ENCODE results near the gene BBS10. TPM values are rescaled to one million over a fixed set of nuclear protein-coding genes. Genes with fewer than 3 reads are reported as not detected.

The BBS10 gene
- total and polyA plus RNA-seq, 2 donors (not counting 1 experiment from before 2014, with no cell fraction given), result 1.9 to 12.9 TPM

DNA sequence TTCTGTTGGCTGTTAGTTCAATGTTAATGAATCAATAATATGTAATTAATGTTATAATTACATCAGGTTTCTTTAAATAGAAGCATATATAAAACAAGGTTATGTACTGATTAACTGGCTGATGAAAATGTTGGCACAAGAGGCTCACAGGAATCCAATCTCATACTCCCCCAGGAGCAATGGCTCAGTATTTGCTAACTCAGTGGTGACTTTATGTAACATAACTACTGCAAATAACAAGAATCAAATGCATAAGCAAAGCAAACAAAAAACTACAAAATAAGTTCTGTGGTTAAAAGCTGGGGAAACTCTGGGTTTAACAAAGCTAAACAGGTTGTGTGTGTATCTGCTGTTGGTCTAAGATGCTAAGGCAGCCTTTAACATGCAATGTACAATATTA, 27.7 kb upstream of the BBS10 start:
- Mint-ChIP-seq H3K9me3 (ENCODE audit: insufficient read depth) (no peaks in the 10 kb centered on the region), H3K4me3 (no peak overlapping the region), H3K4me1 (no peaks in the 10 kb centered on the region), H3K27me3 (no peaks in the 10 kb centered on the region), H3K27ac (no peak overlapping the region)
- no peaks in the 10 kb centered on the region for H3K27me3 ChIP-seq (replicated peaks in 1 of 4; ENCODE audit: control extremely low read depth in 1 of 4, control insufficient read depth in 3 of 4, insufficient read depth in 4 of 4, low read length in 3 of 4)
- H4K20me1 ChIP-seq (ENCODE audit: control insufficient read depth, insufficient read depth, low read length, poor library complexity, severe bottlenecking), result no peaks in the 10 kb centered on the region
- H3K4me2 ChIP-seq (replicated peaks; ENCODE audit: low read depth, low read length, poor library complexity, severe bottlenecking), result no peak overlapping the region
- ATAC-seq (ENCODE audit: low read depth) (no peak), DNase-seq (no peak)
- H3K9ac ChIP-seq (ENCODE audit: low read length), result no peak overlapping the region
- H3K79me2 ChIP-seq (ENCODE audit: control insufficient read depth, insufficient read depth, low read length), result no peaks in the 10 kb centered on the region
- no peak overlapping the region for H2AFZ ChIP-seq (ENCODE audit: insufficient read depth, low read depth, low read length, poor library complexity, severe bottlenecking)
- no peaks in the 10 kb centered on the region for H3K9me3 ChIP-seq (ENCODE audit: control extremely low read depth in 1 of 3, control insufficient read depth in 2 of 3, insufficient read depth in 1 of 3, low read length in 2 of 3)
- H3K27ac ChIP-seq (ENCODE audit: low read length in 2 of 2), result no peak overlapping the region
- POLR2A ChIA-PET, result no interaction called here
- H3K36me3 ChIP-seq (replicated peaks in 1 of 2; ENCODE audit: control extremely low read depth in 1 of 2, control insufficient read depth in 1 of 2, extremely low read depth in 1 of 2, insufficient read depth in 2 of 2, low read length in 1 of 2), result peaks cover 10 to 39% of the 10 kb centered on the region in 2 experiments
- CTCF ChIA-PET, result interaction anchor here (1.6 kb wide), 1 partner anchor 210 kb away, joined by 5 read pairs; no protein-coding TSS in a partner anchor
- H3K4me1 ChIP-seq (ENCODE audit: control insufficient read depth in 2 of 2, insufficient read depth in 2 of 2, low read length in 2 of 2), result no peaks in the 10 kb centered on the region
- intact Hi-C loops (cut with micrococcal nuclease), result no loop called here
- no peak overlapping the region for H3K4me3 ChIP-seq (ENCODE audit: control extremely low read depth in 1 of 5, extremely low read depth in 1 of 5, insufficient read depth in 1 of 5, low read depth in 2 of 5, low read length in 4 of 5)
- TF ChIP-seq EZH2 (IDR thresholded peaks at IDR 0.05; ENCODE audit: borderline replicate concordance, insufficient read depth, low read depth, low read length, poor library complexity, severe bottlenecking), result no peak
- TF ChIP-seq, protein P1, sequence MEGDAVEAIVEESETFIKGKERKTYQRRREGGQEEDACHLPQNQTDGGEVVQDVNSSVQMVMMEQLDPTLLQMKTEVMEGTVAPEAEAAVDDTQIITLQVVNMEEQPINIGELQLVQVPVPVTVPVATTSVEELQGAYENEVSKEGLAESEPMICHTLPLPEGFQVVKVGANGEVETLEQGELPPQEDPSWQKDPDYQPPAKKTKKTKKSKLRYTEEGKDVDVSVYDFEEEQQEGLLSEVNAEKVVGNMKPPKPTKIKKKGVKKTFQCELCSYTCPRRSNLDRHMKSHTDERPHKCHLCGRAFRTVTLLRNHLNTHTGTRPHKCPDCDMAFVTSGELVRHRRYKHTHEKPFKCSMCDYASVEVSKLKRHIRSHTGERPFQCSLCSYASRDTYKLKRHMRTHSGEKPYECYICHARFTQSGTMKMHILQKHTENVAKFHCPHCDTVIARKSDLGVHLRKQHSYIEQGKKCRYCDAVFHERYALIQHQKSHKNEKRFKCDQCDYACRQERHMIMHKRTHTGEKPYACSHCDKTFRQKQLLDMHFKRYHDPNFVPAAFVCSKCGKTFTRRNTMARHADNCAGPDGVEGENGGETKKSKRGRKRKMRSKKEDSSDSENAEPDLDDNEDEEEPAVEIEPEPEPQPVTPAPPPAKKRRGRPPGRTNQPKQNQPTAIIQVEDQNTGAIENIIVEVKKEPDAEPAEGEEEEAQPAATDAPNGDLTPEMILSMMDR (IDR thresholded peaks at IDR 0.05), result no peak

DNA sequence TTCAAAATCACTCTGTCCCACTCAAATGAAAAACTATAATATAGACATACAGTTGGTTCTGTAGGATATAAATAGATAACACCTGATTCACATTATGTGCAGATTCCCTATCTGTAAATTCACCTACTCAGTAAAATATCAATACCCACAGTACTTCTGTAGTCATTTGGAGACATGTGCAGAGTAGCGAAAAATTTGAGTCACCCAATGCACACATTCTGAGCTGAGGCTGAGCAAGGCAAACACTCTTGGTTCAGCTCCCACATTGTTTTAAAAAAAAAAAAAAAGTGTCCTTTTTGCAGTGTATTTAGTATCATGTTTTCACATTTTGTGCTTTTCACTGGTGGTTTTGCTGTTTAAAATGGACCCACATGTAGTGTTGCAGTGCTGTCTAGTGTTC, 27.3 kb upstream of the BBS10 start:
- intact Hi-C loops (cut with micrococcal nuclease), result no loop called here
- ATAC-seq (ENCODE audit: low read depth) (no peak), DNase-seq (no peak)
- ChIA-PET POLR2A (interaction anchor here (0.5 kb wide), 1 partner anchor 59 kb away, joined by 3 read pairs; no protein-coding TSS in a partner anchor), CTCF (interaction anchor here (0.7 to 1.6 kb wide), 3 partner anchors 211 to 849 kb away, joined by 4 to 5 read pairs (median 4); no protein-coding TSS in a partner anchor)
- H3K27me3 Mint-ChIP-seq, result no peaks in the 10 kb centered on the region
- no peaks in the 10 kb centered on the region for H3K4me1 Mint-ChIP-seq
- Histone ChIP-seq H3K79me2 (ENCODE audit: control insufficient read depth, insufficient read depth, low read length) (no peaks in the 10 kb centered on the region), H3K4me2 (replicated peaks; ENCODE audit: low read depth, low read length, poor library complexity, severe bottlenecking) (no peak overlapping the region), H3K4me3 (ENCODE audit: control extremely low read depth in 1 of 5, extremely low read depth in 1 of 5, insufficient read depth in 1 of 5, low read depth in 2 of 5, low read length in 4 of 5) (no peak overlapping the region), H3K9ac (ENCODE audit: low read length) (no peak overlapping the region), H2AFZ (ENCODE audit: insufficient read depth, low read depth, low read length, poor library complexity, severe bottlenecking) (no peak overlapping the region), H3K27ac (ENCODE audit: low read length in 2 of 2) (no peak overlapping the region), H3K36me3 (replicated peaks in 1 of 2; ENCODE audit: control extremely low read depth in 1 of 2, control insufficient read depth in 1 of 2, extremely low read depth in 1 of 2, insufficient read depth in 2 of 2, low read length in 1 of 2) (peaks cover 10 to 42% of the 10 kb centered on the region in 2 experiments), H4K20me1 (ENCODE audit: control insufficient read depth, insufficient read depth, low read length, poor library complexity, severe bottlenecking) (no peaks in the 10 kb centered on the region), H3K27me3 (replicated peaks in 1 of 4; ENCODE audit: control extremely low read depth in 1 of 4, control insufficient read depth in 3 of 4, insufficient read depth in 4 of 4, low read length in 3 of 4) (no peaks in the 10 kb centered on the region), H3K4me1 (ENCODE audit: control insufficient read depth in 2 of 2, insufficient read depth in 2 of 2, low read length in 2 of 2) (no peaks in the 10 kb centered on the region), H3K9me3 (ENCODE audit: control extremely low read depth in 1 of 3, control insufficient read depth in 2 of 3, insufficient read depth in 1 of 3, low read length in 2 of 3) (no peaks in the 10 kb centered on the region)
- TF ChIP-seq, protein P1 (IDR thresholded peaks at IDR 0.05), result no peak
- no peak for TF ChIP-seq EZH2 (IDR thresholded peaks at IDR 0.05; ENCODE audit: borderline replicate concordance, insufficient read depth, low read depth, low read length, poor library complexity, severe bottlenecking)
- H3K4me3 Mint-ChIP-seq, result no peak overlapping the region
- no peaks in the 10 kb centered on the region for H3K9me3 Mint-ChIP-seq (ENCODE audit: insufficient read depth)
- no CpG with 5 or more reads among the region's 1 CpG for WGBS (ENCODE audit: insufficient coverage)
- H3K27ac Mint-ChIP-seq, result no peak overlapping the region

All from B cell (primary cell).